Stomach (tissue), 4 donors: Measurements from ENCODE around the gene TSC22D1.

Experiments
- CTCF ChIP-seq, 7 experiments: fragments of 450-650 bp in 4 of 7; fragments of 200-600 bp in 3 of 7; sonication (generic) in 3 of 7; IDR thresholded peaks; one replicate each; pipeline ENCODE4 v1.5.1; 2016 to 2019; ENCODE audit warnings: antibody characterized with exemption in 7 of 7, control low read depth in 2 of 7, mild to moderate bottlenecking in 1 of 7
- POLR2A ChIP-seq, 4 donors: fragments of 450-650 bp; IDR thresholded peaks; one replicate each; pipeline ENCODE4 v1.6.1; 2016; ENCODE audit warnings: antibody characterized with exemption in 4 of 4, control low read depth in 2 of 4, mild to moderate bottlenecking in 1 of 4, moderate library complexity in 1 of 4
- POLR2AphosphoS5 ChIP-seq, 3 donors: sonication (generic); formaldehyde crosslinking; IDR thresholded peaks; one replicate each; pipeline ENCODE4 v1.6.1; 2016; ENCODE audit warnings: antibody characterized with exemption in 3 of 3

GRCh38 chr13:44549476-44549875 is 26.7 kb downstream of the TSC22D1 start:
- TF ChIP-seq CTCF (IDR thresholded peaks at IDR 0.05) (no peak), POLR2A (IDR thresholded peaks at IDR 0.05) (no peak), POLR2AphosphoS5 (IDR thresholded peaks at IDR 0.05) (no peak)
